Ascending aorta (tissue), 2 donors: Measurements from ENCODE around the gene STK35. TPM values are rescaled to one million over a fixed set of nuclear protein-coding genes. Genes with fewer than 3 reads are reported as not detected.

Experiments
- DNase-seq, 2 donors: peaks; one replicate each; pipeline ENCODE4 v3.0.0-alpha.2; 2019; ENCODE audit warnings: low spot score in 2 of 2
- H3K27ac ChIP-seq, 2 donors: fragments of 200-600 bp; sonication (generic); one replicate each; pipeline ENCODE4 v1.5.1; 2016 to 2017; ENCODE audit warnings: mild to moderate bottlenecking in 1 of 2
- H3K27me3 ChIP-seq: fragments of 200-600 bp; sonication (generic); one replicate; pipeline ENCODE4 v1.5.1; 2017
- H3K36me3 ChIP-seq, 2 donors: fragments of 200-600 bp; sonication (generic); one replicate each; pipeline ENCODE4 v1.5.1; 2016
- H3K4me1 ChIP-seq, 2 donors: fragments of 200-600 bp; sonication (generic); one replicate each; pipeline ENCODE4 v1.5.1; 2016 to 2017; ENCODE audit warnings: mild to moderate bottlenecking in 1 of 2
- H3K4me3 ChIP-seq, 2 donors: fragments of 200-600 bp; sonication (generic); one replicate each; pipeline ENCODE4 v1.5.1; 2016 to 2017; ENCODE audit warnings: mild to moderate bottlenecking in 1 of 2
- H3K9me3 ChIP-seq, 2 donors: fragments of 200-600 bp; sonication (generic); one replicate each; pipeline ENCODE4 v1.5.1; 2016
- intact Hi-C: fragments of 100-400 bp; cut with DNase I; formaldehyde crosslinking; loops from one replicate; pipeline ENCODE4 v1.15.1; 2023
- total RNA-seq: library from RNA; depleted of rRNA; stranded (reverse); fragments of >200 nt; gene quantifications from one replicate; pipeline ENCODE4 v1.1.0, GENCODE V29; 2016
- TF ChIP-seq, protein P1 (sequence below), 3 experiments: fragments of 200-600 bp in 2 of 3; fragments of 450-650 bp in 1 of 3; sonication (generic) in 2 of 3; IDR thresholded peaks; one replicate each; pipeline ENCODE4 v1.5.1; 2016 to 2019; ENCODE audit warnings: antibody characterized with exemption in 3 of 3, mild to moderate bottlenecking in 1 of 3, moderate library complexity in 1 of 3

The STK35 gene
- total RNA-seq, 1 donor from 2014 or later: 11.2 TPM

DNA sequence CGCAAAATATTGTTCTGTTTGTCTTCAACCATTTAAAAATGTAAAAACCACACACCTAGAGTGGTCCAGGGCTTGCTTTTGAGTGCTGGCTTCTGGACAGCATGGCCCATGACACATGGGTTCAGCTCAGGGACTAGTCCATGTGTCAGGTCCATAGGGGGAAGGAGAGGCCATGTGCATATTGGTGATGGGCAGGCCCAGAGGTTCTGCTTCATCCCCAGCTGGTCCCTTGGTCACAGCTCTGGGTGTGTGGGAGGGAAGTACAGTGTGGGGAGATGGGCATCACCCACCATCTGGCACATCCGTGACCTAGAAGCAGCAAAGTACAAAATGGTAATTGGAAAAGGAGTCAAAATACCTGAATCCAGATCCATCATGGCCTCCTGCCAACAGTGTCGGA lies 50.7 kb downstream of the STK35 start:
- Histone ChIP-seq H3K4me3 (no peak overlapping the region), H3K36me3 (peaks cover 0 to 7% of the 10 kb centered on the region in 2 donors), H3K27ac (no peak overlapping the region), H3K9me3 (no peaks in the 10 kb centered on the region), H3K27me3 (no peaks in the 10 kb centered on the region), H3K4me1 (no peaks in the 10 kb centered on the region)
- TF ChIP-seq, protein P1, sequence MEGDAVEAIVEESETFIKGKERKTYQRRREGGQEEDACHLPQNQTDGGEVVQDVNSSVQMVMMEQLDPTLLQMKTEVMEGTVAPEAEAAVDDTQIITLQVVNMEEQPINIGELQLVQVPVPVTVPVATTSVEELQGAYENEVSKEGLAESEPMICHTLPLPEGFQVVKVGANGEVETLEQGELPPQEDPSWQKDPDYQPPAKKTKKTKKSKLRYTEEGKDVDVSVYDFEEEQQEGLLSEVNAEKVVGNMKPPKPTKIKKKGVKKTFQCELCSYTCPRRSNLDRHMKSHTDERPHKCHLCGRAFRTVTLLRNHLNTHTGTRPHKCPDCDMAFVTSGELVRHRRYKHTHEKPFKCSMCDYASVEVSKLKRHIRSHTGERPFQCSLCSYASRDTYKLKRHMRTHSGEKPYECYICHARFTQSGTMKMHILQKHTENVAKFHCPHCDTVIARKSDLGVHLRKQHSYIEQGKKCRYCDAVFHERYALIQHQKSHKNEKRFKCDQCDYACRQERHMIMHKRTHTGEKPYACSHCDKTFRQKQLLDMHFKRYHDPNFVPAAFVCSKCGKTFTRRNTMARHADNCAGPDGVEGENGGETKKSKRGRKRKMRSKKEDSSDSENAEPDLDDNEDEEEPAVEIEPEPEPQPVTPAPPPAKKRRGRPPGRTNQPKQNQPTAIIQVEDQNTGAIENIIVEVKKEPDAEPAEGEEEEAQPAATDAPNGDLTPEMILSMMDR (IDR thresholded peaks at IDR 0.05): no peak
- intact Hi-C loops: no loop called here
- DNase-seq: no peak

DNA sequence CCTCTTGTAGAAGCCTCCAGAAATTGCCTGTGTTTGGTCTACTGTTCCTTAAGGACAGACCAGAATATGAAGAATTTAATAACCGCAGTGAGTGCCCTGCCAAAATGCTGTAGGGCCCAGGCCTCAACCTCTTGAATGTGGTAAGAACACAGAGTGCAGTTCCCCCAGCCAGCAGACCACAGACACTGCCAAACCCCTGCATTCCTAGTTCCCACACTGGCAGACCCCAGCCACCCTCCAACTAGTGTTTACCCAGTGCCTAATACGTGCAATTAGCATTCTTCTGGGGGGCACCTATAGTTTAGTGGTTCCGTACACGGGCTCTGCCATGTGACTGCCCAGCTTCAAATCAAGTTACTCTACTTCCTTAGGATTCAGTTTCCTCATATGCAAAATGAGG lies 51.7 kb downstream of the STK35 start:
- intact Hi-C loops: no loop called here
- no peak overlapping the region for H3K27ac ChIP-seq
- H3K4me3 ChIP-seq: no peak overlapping the region
- no peak for DNase-seq
- H3K27me3 ChIP-seq: no peaks in the 10 kb centered on the region
- no peaks in the 10 kb centered on the region for H3K36me3 ChIP-seq
- H3K4me1 ChIP-seq: no peaks in the 10 kb centered on the region
- H3K9me3 ChIP-seq: no peaks in the 10 kb centered on the region
- TF ChIP-seq, protein P1 (IDR thresholded peaks at IDR 0.05): no peak

- Histone ChIP-seq H3K27ac (no peak overlapping the region), H3K9me3 (no peaks in the 10 kb centered on the region), H3K4me3 (no peak overlapping the region), H3K4me1 (no peaks in the 10 kb centered on the region), H3K27me3 (no peaks in the 10 kb centered on the region), H3K36me3 (no peaks in the 10 kb centered on the region)
- intact Hi-C loops: no loop called here
- TF ChIP-seq, protein P1 (IDR thresholded peaks at IDR 0.05): no peak
- no peak for DNase-seq
These were observed 54.6 kb downstream of the STK35 start for GRCh38 chr20:2156224-2156623.

- intact Hi-C loops: no loop called here
- TF ChIP-seq, protein P1 (IDR thresholded peaks at IDR 0.05): no peak
- Histone ChIP-seq H3K27me3 (no peaks in the 10 kb centered on the region), H3K9me3 (no peaks in the 10 kb centered on the region), H3K4me3 (no peak overlapping the region), H3K36me3 (no peaks in the 10 kb centered on the region), H3K4me1 (no peaks in the 10 kb centered on the region), H3K27ac (no peak overlapping the region)
- no peak for DNase-seq
These were observed 55.3 kb downstream of the STK35 start for GRCh38 chr20:2156666-2157624.

DNA sequence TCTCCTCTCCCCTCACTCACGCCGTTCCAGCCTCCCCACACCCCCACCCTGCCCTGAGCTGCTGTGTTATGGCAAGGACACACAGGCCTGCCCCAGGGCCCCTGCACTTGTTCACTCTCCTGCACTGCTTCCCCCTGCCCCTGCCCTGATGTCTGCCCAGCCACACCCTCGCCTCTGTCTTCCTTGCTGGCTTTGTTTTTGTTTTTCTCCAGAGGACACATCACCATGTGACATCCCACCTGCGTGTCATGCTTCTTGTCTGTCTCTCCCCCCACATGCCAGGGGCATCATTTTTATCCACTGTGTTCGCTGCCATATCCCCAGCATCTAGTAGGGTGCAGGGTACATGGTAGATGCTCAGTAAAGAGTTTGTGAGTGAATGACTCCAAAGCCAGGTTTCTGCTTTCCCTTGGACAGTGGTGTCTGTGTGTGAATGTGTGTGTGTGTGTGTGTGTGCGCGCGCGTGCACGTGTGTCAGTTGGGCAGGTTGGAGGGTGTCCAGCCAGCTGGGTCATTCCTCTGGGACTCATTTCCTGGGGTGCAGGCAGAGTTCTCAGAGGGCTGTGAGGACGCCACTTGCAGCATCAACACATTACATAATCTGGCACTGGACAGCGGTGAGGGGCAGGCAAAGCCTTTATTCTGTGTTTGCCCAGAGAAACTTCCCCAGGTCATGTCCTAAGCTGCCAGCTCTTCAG lies 60.6 kb downstream of the STK35 start:
- DNase-seq: no peak
- no peaks in the 10 kb centered on the region for H3K9me3 ChIP-seq
- H3K36me3 ChIP-seq: no peaks in the 10 kb centered on the region
- no peaks in the 10 kb centered on the region for H3K4me1 ChIP-seq
- TF ChIP-seq, protein P1 (IDR thresholded peaks at IDR 0.05): no peak
- H3K27me3 ChIP-seq: no peaks in the 10 kb centered on the region
- H3K4me3 ChIP-seq: no peak overlapping the region
- H3K27ac ChIP-seq: no peak overlapping the region
- intact Hi-C loops: no loop called here
